EH (cell line): ENCODE measurements around the gene SOX11.
A peak's percentile ranks its signal among the peaks of the same experiment; 100 is the strongest.

Source experiments
- DNase-seq: peaks from one replicate; pipeline ENCODE4 v3.0.0-alpha.2; 2015; ENCODE audit warnings: low read depth

The SOX11 gene

GRCh38 chr2:5691221-5691984 is 781 bp upstream of the SOX11 start:
- DNase-seq = peak; percentile 75

DNA sequence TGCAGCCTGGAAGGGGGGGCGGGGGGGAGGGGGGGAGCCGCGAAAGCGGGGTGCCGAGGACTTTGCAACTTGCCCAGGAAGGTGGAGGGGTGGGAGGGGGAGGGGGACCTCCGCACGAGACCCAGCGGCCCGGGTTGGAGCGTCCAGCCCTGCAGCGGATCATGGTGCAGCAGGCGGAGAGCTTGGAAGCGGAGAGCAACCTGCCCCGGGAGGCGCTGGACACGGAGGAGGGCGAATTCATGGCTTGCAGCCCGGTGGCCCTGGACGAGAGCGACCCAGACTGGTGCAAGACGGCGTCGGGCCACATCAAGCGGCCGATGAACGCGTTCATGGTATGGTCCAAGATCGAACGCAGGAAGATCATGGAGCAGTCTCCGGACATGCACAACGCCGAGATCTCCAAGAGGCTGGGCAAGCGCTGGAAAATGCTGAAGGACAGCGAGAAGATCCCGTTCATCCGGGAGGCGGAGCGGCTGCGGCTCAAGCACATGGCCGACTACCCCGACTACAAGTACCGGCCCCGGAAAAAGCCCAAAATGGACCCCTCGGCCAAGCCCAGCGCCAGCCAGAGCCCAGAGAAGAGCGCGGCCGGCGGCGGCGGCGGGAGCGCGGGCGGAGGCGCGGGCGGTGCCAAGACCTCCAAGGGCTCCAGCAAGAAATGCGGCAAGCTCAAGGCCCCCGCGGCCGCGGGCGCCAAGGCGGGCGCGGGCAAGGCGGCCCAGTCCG is 540 bp downstream of the SOX11 start:
- peak; percentile 58 for DNase-seq

GRCh38 chr2:5693287-5694201 is 1.4 kb downstream of the SOX11 start:
- DNase-seq = peak; percentile 39

DNA sequence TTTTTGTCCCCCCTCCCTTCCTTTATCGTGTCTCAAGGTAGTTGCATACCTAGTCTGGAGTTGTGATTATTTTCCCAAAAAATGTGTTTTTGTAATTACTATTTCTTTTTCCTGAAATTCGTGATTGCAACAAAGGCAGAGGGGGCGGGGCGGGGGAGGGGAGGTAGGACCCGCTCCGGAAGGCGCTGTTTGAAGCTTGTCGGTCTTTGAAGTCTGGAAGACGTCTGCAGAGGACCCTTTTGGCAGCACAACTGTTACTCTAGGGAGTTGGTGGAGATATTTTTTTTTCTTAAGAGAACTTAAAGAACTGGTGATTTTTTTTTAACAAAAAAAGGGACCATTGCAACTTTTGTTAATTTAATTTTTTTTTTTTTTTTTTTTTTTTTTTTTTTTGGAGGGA is 2.1 kb downstream of the SOX11 start:
- peak; percentile 37 for DNase-seq

DNA sequence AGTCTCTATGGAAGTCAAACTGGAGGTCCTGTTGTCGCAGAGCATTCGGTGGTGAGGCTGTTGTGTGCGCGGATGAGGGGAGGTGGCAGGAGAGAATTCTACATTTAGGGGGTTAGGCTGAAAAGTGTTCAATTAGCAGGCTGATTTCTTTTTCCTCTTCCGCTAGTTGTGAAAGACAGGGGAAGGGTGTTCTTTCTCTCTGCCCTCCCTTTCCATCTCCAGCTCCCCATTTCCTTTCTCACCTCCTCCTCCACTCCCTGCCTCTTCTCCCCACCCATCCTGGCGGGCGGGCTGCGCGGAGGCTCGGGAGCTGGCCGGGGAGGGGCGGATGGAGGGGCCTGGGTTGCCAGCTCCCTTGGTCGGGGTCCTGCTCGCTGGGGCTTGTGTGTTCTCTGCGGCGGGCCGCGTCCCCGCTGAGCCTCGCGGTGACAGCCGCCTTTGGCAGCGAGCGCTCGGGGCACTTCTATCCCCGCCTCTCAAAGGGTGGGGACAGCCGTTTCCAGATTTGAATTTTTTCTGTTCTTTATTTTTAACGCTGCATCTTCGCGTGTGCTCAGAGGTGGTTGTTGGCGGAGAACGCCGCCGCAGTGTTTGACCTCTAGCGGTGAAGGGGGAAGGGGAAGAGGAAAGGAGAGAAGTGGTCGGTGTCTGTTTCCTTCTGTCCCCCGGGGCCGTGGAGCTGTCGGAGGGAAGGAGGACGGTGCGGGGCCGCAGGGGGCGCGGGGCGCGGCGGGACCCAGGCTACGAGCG is 3.6 kb downstream of the SOX11 start:
- peak; percentile 74 for DNase-seq

- peak; percentile 48 for DNase-seq
These were observed 4.3 kb downstream of the SOX11 start for GRCh38 chr2:5696404-5696944.

GRCh38 chr2:5696945-5697521 is 4.8 kb downstream of the SOX11 start:
- DNase-seq = peak; percentile 70

DNA sequence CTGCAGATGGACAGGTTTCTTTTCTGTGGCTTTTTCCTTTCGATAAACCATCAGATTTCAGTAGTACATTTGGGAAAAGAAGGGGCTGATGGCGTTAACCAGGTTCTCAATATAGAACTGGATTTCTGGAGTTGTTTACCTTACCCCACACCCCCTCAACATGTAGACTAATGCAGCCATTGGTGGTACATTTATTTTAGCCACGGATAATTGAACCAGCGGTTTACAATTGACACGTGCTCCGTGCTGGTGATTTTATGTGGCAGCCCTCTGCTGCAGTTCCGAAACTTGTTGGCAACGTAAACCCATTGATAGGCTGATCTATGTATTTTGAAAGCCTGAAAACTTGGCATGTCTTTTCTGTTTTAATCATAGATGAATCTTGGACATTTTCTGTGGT is 5.4 kb downstream of the SOX11 start:
- no peak for DNase-seq

GRCh38 chr2:5698134-5698533 is 6.0 kb downstream of the SOX11 start:
- no peak for DNase-seq

DNA sequence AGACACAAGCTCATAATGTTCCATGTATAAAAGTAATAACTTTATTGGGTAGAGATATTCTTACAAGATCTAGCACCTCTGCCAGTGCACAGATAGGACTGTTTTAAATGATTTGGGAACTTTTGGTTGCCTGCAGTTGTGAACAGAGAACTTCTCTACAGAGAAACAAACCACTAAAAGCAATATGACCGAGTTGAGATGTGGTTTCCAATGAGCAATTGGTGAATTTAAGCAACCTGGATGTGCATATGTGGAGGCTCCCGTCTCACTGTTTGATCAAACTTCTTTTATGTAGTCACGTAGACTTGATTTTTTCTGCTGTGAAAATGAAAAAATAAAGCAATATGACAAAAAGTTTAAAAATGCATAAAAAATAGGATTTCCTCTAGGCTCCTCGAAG is 7.8 kb downstream of the SOX11 start:
- no peak for DNase-seq

DNA sequence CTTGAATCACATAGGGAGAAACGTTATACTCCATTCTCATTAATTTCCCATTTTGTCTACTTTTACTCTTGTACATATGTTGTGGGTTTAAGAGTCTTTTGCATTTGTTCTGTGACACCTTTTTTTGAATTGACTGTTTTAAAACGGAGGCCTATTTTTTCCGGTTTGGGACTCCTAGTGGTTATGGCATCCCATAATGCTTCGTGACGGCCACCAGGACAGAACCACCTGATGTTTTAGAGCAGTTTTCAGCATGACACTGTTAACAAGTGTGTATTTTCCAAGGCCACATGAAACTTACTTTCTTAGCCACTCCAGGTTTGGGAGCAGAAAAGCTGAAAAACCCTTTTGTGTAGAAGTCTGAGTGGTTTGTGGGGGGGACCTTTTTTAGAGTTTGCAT is 8.4 kb downstream of the SOX11 start:
- DNase-seq = no peak

- no peak for DNase-seq
These were observed 9.1 kb downstream of the SOX11 start for GRCh38 chr2:5701266-5701665.

- no peak for DNase-seq
These were observed 11.0 kb downstream of the SOX11 start for GRCh38 chr2:5703166-5703565.

DNA sequence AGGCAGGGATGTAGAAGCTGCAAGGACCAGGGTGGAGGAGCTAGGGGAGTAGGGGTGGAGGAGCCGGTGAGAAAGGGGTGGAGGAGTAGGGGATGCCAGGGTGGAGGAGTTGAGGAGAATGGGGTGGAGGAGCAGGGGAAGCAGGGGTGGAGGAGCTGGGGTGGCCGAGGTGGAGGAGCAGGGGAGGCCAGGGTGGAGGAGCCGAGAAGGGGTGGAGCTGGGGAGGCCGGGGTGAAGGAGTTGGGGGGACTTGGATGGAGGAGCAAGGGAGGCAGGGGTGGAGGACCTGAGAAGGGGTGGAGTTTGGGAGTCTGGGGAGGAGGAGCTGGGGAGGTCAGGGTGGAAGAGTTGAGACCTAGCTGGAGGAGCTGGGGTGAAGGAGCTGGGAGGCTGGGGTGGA is 13.3 kb downstream of the SOX11 start:
- no peak for DNase-seq

- DNase-seq = no peak
These were observed 14.7 kb downstream of the SOX11 start for GRCh38 chr2:5706717-5707455.

GRCh38 chr2:5710615-5711014 is 18.4 kb downstream of the SOX11 start:
- DNase-seq = no peak

- DNase-seq = no peak
These were observed 20.9 kb downstream of the SOX11 start for GRCh38 chr2:5713101-5713500.

DNA sequence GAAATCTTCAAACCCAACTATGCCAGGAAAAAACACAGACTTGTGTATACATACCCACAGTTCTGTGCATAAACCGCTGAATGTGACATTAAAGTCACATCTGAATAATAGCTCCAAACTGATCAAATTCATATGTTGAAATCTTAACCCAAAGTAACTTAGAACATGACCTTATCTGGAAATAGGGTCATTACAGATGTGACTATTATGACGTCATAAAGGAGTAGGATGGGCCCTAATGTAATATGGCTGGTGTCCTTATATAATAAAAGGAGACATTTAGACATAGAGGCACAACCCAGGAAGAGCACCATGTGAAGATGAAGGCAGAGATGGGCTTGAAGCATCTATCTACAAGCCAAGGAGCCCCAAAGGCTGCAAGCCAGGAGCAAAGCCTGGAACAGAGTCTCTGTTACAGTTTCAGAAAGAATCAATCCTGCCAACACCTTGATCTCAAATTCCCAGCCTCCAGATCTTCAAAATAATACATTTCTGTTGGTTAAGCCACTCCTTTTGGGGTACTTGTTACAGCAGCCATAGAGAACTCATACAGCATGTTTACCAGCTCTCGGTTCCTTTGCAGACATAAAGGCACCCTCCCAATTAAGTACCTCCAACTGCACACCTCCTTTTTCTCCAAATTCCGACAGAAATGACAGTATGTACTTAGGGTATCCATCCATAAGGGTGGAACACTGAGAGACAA is 27.6 kb downstream of the SOX11 start:
- no peak for DNase-seq

DNA sequence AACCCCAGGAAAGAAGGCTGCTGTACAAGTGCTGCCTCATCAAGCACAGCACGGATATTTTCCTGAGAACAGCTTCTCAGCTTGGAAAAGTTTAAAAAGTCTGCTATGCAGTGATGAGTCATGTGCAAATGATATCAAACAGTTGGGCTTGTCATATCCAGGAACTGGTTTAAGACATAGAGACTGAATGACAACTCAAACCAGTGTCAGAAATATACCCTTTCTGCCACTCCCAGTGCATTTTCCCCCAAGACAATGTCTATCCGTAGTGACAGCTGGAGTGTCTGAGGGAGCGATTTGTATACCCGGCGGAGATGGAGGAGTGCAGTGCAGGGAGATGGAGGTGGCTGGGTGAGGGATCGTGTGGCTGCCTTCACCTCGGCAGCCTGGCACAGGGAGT is 28.2 kb downstream of the SOX11 start:
- DNase-seq = peak; percentile 13

DNA sequence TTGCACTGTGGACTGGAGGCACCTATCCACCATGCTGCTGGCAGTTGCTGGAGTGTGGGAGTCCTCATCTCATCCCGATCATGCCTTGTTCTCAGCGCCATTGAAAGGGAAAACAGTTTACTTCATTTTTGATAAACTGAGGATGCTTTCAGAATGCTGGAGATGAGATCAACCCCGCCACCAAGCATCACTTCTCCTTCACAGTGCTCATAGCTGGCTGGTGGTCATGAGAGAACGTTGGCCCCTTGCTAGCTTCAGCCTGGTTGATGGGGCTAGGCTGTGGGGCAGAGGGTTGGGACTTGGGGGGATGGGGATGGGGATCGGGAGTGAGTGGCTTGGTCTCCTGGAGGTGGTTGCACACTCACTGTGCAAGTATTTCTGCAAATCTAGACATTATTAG is 30.1 kb downstream of the SOX11 start:
- DNase-seq = no peak
